Lower lobe of right lung (tissue), 2 donors: ENCODE data around the gene FBXL5. TPM values are rescaled to one million over a fixed set of nuclear protein-coding genes. Genes with fewer than 3 reads are reported as not detected.
A peak's percentile ranks its signal among the peaks of the same experiment; 100 is the strongest.

Experiments used
- ATAC-seq, 2 donors: fragments of 200-7000 bp; cut with Tn5 transposase; one replicate each; pipeline ENCODE4 v1.9.1; 2020 to 2022; ENCODE audit warnings: mild to moderate bottlenecking in 2 of 2, moderate library complexity in 2 of 2
- DNase-seq: peaks from one replicate; pipeline ENCODE4 v3.0.0-alpha.2; 2020
- H3K27ac ChIP-seq: fragments of 200-600 bp; one replicate; pipeline ENCODE4 v1.8.0; 2022
- H3K27me3 ChIP-seq: fragments of 200-600 bp; one replicate; pipeline ENCODE4 v1.8.0; 2022; ENCODE audit warnings: low read depth
- H3K36me3 ChIP-seq: fragments of 200-600 bp; one replicate; pipeline ENCODE4 v1.8.0; 2022; ENCODE audit warnings: mild to moderate bottlenecking
- H3K4me1 ChIP-seq: fragments of 200-600 bp; one replicate; pipeline ENCODE4 v1.8.0; 2022
- H3K4me3 ChIP-seq: fragments of 200-600 bp; one replicate; pipeline ENCODE4 v1.8.0; 2022; ENCODE audit warnings: mild to moderate bottlenecking
- H3K9me3 ChIP-seq: fragments of 200-600 bp; one replicate; pipeline ENCODE4 v1.8.0; 2022
- intact Hi-C: fragments of 100-400 bp; cut with DNase I; formaldehyde crosslinking; loops from one replicate; pipeline ENCODE4 v1.11.0; 2022
- total RNA-seq: library from RNA; stranded (reverse); fragmentation: NEBNext Ultra II Directional; extraction: Animal tissue kit (Norgen Biotek cat#: 25700); gene quantifications from one replicate; pipeline ENCODE4 v1.2.1, GENCODE V29; 2021
- TF ChIP-seq, protein P1 (sequence below): fragments of 200-600 bp; IDR thresholded peaks from one replicate; pipeline ENCODE4 v1.8.0; 2022; ENCODE audit warnings: antibody characterized with exemption, mild to moderate bottlenecking
- donor health status: DM: no; HTN: yes; CAD: no; lungs with severe emphysema.

The FBXL5 gene
- total RNA-seq, 1 donor from 2014 or later, result 113 TPM

DNA sequence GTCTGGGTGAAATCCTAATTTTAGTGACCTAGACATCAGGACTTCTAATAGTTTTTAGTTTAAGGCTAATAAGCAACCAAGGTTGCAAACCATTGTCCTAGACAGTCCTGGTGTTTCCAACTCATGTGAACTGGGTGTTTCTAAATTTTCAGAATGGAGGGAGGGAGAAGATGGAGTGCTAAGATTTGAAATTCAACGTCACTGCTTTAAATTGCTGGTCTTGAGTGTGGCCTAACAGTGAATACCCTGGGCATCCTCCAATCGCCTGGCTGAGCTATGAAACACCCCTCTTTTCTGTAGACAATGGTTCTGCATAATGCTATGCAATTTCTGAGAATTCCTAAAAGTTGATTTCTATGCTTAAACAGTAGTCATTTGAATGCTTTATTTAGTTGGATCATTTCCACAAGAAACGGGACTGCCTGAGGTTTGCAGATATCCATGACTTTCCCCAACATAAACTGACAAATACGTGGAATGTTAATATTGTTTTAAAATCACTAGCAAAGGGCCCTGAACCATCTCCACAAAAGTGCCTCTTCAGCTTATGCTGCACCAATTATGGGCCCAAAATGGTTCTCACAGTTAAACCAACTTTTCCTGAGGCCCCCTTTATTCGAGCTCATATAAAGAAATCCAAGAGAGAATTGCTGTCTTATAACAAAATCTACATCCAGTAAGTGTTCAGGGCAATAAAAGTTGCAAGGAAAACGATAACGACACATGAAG lies 1.1 kb downstream of the FBXL5 start:
- Histone ChIP-seq H3K4me1 (peaks cover 49% of the 10 kb centered on the region), H3K27me3 (no peaks in the 10 kb centered on the region), H3K4me3 (peak overlapping the region; percentile 68), H3K9me3 (no peaks in the 10 kb centered on the region), H3K36me3 (no peaks in the 10 kb centered on the region), H3K27ac (peak overlapping the region; percentile 99)
- no peak for DNase-seq
- intact Hi-C loops, result no loop called here
- TF ChIP-seq, protein P1, sequence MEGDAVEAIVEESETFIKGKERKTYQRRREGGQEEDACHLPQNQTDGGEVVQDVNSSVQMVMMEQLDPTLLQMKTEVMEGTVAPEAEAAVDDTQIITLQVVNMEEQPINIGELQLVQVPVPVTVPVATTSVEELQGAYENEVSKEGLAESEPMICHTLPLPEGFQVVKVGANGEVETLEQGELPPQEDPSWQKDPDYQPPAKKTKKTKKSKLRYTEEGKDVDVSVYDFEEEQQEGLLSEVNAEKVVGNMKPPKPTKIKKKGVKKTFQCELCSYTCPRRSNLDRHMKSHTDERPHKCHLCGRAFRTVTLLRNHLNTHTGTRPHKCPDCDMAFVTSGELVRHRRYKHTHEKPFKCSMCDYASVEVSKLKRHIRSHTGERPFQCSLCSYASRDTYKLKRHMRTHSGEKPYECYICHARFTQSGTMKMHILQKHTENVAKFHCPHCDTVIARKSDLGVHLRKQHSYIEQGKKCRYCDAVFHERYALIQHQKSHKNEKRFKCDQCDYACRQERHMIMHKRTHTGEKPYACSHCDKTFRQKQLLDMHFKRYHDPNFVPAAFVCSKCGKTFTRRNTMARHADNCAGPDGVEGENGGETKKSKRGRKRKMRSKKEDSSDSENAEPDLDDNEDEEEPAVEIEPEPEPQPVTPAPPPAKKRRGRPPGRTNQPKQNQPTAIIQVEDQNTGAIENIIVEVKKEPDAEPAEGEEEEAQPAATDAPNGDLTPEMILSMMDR, result no peak
- no peak for ATAC-seq

DNA sequence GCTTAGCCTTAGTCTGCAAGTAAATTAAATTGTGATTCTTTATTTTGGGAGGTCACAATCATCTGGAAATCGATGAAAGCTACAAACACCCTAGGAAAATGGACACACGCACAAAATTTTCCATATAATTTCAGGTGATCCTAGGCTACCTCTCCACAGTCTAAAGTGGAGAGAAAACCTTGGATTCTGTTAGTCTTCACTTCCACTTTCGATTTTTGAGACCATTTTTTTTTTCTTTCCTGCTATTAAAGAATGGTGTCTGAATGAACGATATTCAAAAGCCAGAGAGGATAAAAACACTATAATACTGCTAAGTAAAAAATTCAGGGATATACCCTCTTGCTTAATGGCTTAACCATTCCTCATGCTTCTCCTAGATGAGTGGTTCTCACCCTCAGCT lies 1.7 kb downstream of the FBXL5 start:
- Histone ChIP-seq H3K9me3 (no peaks in the 10 kb centered on the region), H3K36me3 (no peaks in the 10 kb centered on the region), H3K4me1 (peaks cover 56% of the 10 kb centered on the region), H3K27me3 (no peaks in the 10 kb centered on the region), H3K27ac (peak overlapping the region; percentile 99), H3K4me3 (peak overlapping the region; percentile 68)
- TF ChIP-seq, protein P1, result no peak
- no peak for ATAC-seq
- intact Hi-C loops, result no loop called here
- no peak for DNase-seq

DNA sequence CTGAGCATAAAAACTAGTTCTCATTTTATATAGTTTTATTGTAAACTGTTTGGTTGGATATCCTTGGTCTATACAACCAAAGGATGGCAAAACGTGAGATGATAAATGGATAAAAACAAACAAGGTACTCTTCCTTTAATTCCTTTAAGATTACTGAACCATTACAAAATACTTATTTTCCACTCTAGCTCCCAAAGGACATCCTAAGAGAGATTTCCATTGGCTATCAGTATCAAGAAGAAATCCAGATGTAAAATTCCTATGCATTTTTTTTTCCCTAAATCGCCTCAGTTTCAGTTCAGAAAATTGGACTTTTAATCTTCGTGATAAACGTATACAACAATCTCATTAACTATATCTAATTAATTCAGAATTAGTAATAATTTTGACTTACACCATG lies 2.3 kb downstream of the FBXL5 start:
- Histone ChIP-seq H3K27ac (peak overlapping the region; percentile 99), H3K27me3 (no peaks in the 10 kb centered on the region), H3K4me1 (peaks cover 61% of the 10 kb centered on the region), H3K9me3 (no peaks in the 10 kb centered on the region), H3K36me3 (no peaks in the 10 kb centered on the region), H3K4me3 (peak overlapping the region; percentile 68)
- TF ChIP-seq, protein P1, result no peak
- intact Hi-C loops, result no loop called here
- ATAC-seq, result no peak
- DNase-seq, result no peak

DNA sequence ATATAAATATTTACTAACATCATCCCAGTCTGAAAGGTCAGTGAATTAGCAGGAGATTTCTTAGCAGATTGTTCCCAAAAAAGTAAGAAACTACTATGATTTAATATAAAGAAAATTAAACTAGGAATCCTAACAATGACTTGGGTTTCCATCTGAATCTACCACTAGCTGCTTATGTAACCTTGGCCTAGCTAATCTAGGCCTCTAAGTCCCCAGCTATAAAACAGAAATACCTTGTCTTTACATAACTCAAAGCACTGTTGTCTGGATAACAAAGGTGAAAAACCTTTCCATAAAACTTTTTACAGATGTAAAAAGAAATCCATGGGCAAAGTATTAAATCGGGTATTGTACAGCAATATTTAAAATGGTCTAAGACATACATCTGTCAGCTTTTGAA lies 3.0 kb downstream of the FBXL5 start:
- peak overlapping the region; percentile 99 for H3K27ac ChIP-seq
- no peaks in the 10 kb centered on the region for H3K9me3 ChIP-seq
- no peak for DNase-seq
- peak overlapping the region; percentile 68 for H3K4me3 ChIP-seq
- TF ChIP-seq, protein P1, result no peak
- peaks cover 65% of the 10 kb centered on the region for H3K4me1 ChIP-seq
- no peaks in the 10 kb centered on the region for H3K27me3 ChIP-seq
- ATAC-seq, result no peak
- intact Hi-C loops, result no loop called here
- no peaks in the 10 kb centered on the region for H3K36me3 ChIP-seq

DNA sequence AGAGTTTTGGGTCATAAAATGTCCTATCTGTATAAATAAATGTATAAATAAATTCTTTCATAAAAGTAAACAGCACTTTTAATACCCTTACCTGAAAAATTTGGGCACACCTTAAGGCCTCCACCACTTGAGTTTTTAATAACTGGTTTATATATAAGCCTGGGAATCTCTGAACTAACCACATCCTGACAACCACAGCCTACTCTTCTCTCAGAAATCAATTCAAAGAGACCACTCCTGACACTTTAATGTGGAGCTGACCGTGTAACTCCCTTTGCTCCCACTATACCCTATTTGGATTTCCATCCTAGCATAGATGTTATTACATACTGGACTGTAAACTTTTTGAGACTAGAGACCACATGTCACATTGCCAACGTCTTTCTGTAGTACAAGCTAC lies 3.5 kb downstream of the FBXL5 start:
- ATAC-seq, result no peak
- peak overlapping the region; percentile 68 for H3K4me3 ChIP-seq
- intact Hi-C loops, result no loop called here

More for the DNA sequence above, 3.5 kb downstream of the FBXL5 start:
- H3K9me3 ChIP-seq, result no peaks in the 10 kb centered on the region
- H3K27me3 ChIP-seq, result no peaks in the 10 kb centered on the region
- TF ChIP-seq, protein P1, result no peak
- peak overlapping the region; percentile 99 for H3K27ac ChIP-seq
- H3K36me3 ChIP-seq, result no peaks in the 10 kb centered on the region
- peaks cover 65% of the 10 kb centered on the region for H3K4me1 ChIP-seq
- no peak for DNase-seq
